GM12872 (cell line): ENCODE data around the gene ASTL.

Source experiments
- TF ChIP-seq, protein P1 (sequence below): IDR thresholded peaks from 3 replicates; pipeline ENCODE4 v1.5.1; 2011; ENCODE audit warnings: low read depth, mild to moderate bottlenecking, low read length, moderate library complexity; ENCODE audit not compliant: insufficient read depth

Gene ASTL

DNA sequence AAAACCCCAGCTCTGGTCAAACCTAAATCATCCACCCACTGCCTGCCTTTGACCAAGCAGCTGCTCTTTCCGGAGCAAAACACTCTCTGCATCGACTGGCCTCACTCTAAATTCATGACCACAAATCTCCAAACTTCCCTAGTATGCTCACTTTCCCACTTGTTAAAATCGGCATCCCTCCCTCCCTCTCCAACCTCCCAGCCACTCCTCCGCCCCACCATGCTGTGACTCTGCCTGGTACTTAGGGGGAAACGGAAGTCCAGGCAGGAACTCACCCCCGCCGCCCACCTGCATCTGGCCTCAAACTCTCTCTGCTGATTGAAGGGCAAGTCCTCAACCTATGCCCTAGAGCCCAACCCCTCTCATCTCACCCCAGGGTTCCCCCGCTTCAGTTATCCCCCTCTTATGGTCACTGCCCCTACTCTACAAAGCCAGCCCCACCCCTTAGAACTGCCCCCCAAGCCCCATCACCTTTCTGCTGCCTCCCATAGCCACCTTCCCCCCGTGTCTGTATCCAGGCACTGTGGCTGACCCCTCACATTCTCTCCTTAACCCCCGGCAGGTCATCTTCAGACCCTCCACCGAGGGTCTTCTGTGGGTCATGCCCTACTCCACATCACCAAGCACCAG lies 18.1 kb downstream of the ASTL start:
- TF ChIP-seq, protein P1, sequence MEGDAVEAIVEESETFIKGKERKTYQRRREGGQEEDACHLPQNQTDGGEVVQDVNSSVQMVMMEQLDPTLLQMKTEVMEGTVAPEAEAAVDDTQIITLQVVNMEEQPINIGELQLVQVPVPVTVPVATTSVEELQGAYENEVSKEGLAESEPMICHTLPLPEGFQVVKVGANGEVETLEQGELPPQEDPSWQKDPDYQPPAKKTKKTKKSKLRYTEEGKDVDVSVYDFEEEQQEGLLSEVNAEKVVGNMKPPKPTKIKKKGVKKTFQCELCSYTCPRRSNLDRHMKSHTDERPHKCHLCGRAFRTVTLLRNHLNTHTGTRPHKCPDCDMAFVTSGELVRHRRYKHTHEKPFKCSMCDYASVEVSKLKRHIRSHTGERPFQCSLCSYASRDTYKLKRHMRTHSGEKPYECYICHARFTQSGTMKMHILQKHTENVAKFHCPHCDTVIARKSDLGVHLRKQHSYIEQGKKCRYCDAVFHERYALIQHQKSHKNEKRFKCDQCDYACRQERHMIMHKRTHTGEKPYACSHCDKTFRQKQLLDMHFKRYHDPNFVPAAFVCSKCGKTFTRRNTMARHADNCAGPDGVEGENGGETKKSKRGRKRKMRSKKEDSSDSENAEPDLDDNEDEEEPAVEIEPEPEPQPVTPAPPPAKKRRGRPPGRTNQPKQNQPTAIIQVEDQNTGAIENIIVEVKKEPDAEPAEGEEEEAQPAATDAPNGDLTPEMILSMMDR, result no peak

GRCh38 chr2:96119389-96119751 lies 18.9 kb downstream of the ASTL start:
- TF ChIP-seq, protein P1, result no peak

DNA sequence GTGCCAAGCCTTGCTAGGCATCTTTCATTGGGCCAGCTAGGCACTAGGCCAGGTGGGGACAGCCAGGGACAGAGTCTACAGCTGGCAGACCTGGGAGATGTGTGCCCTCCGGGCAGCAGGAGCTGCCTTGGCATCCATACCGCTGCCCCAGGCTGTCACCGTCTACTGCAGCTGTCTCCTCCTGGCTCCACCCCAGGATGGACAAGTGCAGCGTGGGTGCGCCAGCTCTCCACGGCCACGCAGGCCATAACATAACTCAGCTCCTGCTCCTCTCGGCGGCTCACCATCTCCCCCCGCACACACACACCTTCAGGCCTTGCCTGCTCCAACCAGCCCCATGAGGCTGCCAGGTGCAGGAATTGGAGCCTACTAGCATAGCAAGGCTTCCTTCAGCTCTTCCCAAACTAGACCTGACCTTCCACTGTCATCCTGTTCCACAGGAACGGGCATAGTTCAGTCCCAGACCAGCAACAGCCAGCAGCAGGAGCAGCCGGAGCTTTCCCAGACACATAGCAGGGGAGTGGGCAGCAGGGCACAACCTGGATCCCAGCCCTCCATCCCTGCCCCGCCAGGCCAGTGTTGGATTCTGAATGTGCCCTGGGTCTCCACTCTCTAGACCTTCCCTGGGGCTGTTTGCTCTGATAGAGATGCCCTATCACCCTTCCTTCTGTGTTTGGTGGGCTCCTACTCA lies 19.5 kb downstream of the ASTL start:
- TF ChIP-seq, protein P1, result no peak

GRCh38 chr2:96117701-96118588 lies 20.4 kb downstream of the ASTL start:
- TF ChIP-seq, protein P1, result peak; percentile 41

DNA sequence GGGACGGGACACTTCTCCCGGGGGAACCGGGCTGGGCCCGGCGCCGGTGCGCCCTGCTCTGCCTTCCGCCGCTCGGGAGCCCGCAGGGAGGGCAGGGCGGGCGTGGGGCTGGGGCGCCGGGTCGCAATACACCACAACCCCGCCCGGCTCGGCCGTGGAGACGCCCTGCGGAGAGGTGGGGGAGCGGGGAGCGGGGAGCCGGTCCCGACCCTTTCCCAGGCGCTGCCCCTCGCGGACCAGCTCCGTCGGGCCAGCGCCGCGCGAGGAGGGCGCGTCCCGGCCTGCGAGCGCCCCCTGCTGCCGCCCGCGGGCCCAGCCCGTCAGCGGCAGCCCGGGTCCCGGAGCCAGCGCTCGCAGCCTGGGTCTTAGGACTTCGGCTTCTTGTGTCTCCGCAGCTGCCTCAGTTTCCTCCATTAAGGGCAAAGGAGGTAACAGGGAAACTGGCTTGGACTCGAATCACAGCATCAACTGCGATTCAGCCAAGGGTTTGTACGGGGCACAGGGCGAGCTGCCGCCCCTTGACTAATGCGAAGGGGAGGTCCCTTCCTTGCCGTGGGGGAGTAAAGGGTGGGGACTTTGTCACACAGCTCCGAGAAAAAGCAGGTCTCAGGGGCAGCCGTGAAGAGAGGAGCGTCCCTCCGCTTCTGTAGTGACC lies 21.3 kb downstream of the ASTL start:
- TF ChIP-seq, protein P1, result peak; percentile 73

DNA sequence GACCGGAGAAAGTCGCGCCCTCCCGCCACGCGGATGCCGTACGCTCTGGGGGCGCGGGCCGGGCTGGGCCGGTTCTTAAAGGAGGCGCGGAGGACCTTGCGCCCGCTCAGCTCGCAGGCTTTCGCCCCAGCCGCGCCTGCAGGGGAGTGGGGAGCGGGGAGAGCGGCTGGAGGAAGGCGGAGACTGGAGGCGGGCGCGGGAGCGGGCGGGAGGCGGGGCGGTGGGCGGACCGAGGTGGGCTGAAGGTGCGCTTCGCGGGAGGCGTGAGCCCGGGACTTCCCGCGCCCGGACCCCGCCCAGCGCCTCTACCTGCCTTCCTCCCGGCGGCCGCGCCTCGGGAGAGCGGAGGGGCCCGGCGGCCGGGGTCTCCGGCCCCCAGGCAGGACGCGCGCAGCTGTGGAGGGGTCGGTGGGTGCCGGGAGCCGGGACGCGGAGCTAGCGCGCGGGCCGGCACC lies 21.9 kb downstream of the ASTL start, which contains the start of gene ADRA2B:
Gene ADRA2B, minus strand, starts transcription at position 148 of the 455 bp plus-strand sequence. CDS start 422 bp downstream, outside the sequence.
- TF ChIP-seq, protein P1, result no peak
